GM18907 (cell line): Measurements from ENCODE around the gene EPG5.
"Not testable (repeated sequence)": the region's sequence is repeated elsewhere in the genome, so short reads cannot be mapped to it uniquely, and the experiment has no call there.

ENCODE experiments used
- ATAC-seq: cut with Tn5 transposase; IDR thresholded peaks from one replicate; pipeline ENCODE4 v1.9.1; 2021; ENCODE audit warnings: mild to moderate bottlenecking, moderate library complexity; ENCODE audit not compliant: unreplicated experiment

EPG5 gene

GRCh38 chr18:45874491-45875184 lies 92.5 kb downstream of the EPG5 start:
- peak; percentile 96 for ATAC-seq

GRCh38 chr18:45871431-45872084 lies 95.6 kb downstream of the EPG5 start:
- ATAC-seq = no peak

GRCh38 chr18:45870419-45870818 lies 96.7 kb downstream of the EPG5 start:
- no peak for ATAC-seq

- no peak for ATAC-seq
Observed at GRCh38 chr18:45865466-45865865, 101.7 kb downstream of the EPG5 start.

- no peak for ATAC-seq
Observed at GRCh38 chr18:45864081-45864480, 103.0 kb downstream of the EPG5 start.

- no peak for ATAC-seq
Observed at GRCh38 chr18:45863469-45863868, 103.7 kb downstream of the EPG5 start.

GRCh38 chr18:45861926-45862325 lies 105.2 kb downstream of the EPG5 start:
- ATAC-seq = no peak

- ATAC-seq = no peak
Observed at GRCh38 chr18:45860971-45861370, 106.2 kb downstream of the EPG5 start.

GRCh38 chr18:45860492-45860891 lies 106.6 kb downstream of the EPG5 start:
- no peak for ATAC-seq

- ATAC-seq = no peak
Observed at GRCh38 chr18:45859334-45859733, 107.8 kb downstream of the EPG5 start.

GRCh38 chr18:45856531-45856930 lies 110.6 kb downstream of the EPG5 start:
- ATAC-seq = no peak

GRCh38 chr18:45854036-45854586 lies 113.0 kb downstream of the EPG5 start:
- no peak for ATAC-seq

- no peak for ATAC-seq
Observed at GRCh38 chr18:45852631-45853030, 114.5 kb downstream of the EPG5 start.

GRCh38 chr18:45851161-45851925 lies 115.8 kb downstream of the EPG5 start:
- no peak for ATAC-seq

GRCh38 chr18:45850021-45850420 lies 117.1 kb downstream of the EPG5 start:
- peak; percentile 67 for ATAC-seq

- ATAC-seq = peak; percentile 46
Observed at GRCh38 chr18:45849529-45849928, 117.6 kb downstream of the EPG5 start.

GRCh38 chr18:45848643-45849042 lies 118.5 kb downstream of the EPG5 start:
- not testable (repeated sequence) for ATAC-seq

- ATAC-seq = no peak
Observed at GRCh38 chr18:45847119-45847518, 120.0 kb downstream of the EPG5 start.

- ATAC-seq = no peak
Observed at GRCh38 chr18:45845410-45845809, 121.7 kb downstream of the EPG5 start.

- ATAC-seq = no peak
Observed at GRCh38 chr18:45844938-45845337, 122.2 kb downstream of the EPG5 start.

- ATAC-seq = no peak
Observed at GRCh38 chr18:45843019-45843418, 124.1 kb downstream of the EPG5 start.
